ENCODE results near the gene RAP2C. TPM values are rescaled to one million over a fixed set of nuclear protein-coding genes. Genes with fewer than 3 reads are reported as not detected.
A peak's percentile ranks its signal among the peaks of the same experiment; 100 is the strongest.

The RAP2C gene
- 31.6 TPM for polyA plus RNA-seq (2013)

DNA sequence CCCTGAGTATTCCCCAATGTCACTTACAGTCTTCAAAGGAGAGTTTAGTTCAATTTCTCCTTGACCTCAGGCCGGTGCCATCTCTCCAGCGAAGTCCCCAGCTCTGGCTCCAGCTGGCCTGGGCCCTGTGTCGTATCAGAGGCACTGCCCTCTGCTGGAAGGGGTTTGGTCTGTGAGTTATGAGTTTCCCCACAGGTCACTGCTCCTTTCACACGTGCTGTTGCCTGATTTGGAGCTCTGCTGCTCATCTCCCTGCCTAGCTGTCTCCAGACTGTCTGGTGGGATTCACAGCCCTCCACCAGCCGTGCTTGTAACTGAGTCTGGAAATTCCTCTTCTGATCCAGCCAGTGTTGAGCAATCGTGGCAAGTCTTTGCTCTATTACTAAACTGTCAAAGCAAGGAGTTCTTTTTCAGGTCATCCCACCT is at the start of gene RAP2C:
Gene RAP2C (minus strand): TSS at position 105 of the 426 bp plus-strand sequence. CDS start 2,179 bp downstream, outside the sequence.
- Histone ChIP-seq H3K4me3 (ENCODE audit: control insufficient read depth in 1 of 7, extremely low read depth in 1 of 7, insufficient read depth in 4 of 7, low read depth in 2 of 7, low read length in 6 of 7) (peak within 1 kb of the TSS; percentile 31 to 90 (median 72)), H3K27ac (ENCODE audit: insufficient read depth in 1 of 2, low read depth in 1 of 2, low read length in 2 of 2, poor library complexity in 1 of 2, severe bottlenecking in 2 of 2) (peak within 1 kb of the TSS; percentile 82 to 93), H3K36me3 (ENCODE audit: control insufficient read depth in 4 of 4, insufficient read depth in 4 of 4, low read length in 3 of 4) (no peaks in the 10 kb centered on the region), H3K27me3 (replicated peaks in 2 of 5; ENCODE audit: control insufficient read depth in 4 of 5, insufficient read depth in 5 of 5, low read length in 4 of 5) (peaks cover 0 to 4% (median 0%) of the 10 kb centered on the region in 5 experiments), H3K9me3 (ENCODE audit: control extremely low read depth in 1 of 5, control insufficient read depth in 4 of 5, insufficient read depth in 2 of 5, low read depth in 1 of 5, low read length in 4 of 5) (no peaks in the 10 kb centered on the region), H3K4me1 (ENCODE audit: control extremely low read depth in 1 of 4, control insufficient read depth in 4 of 4, insufficient read depth in 4 of 4, low read length in 3 of 4) (peaks cover 3 to 26% (median 18%) of the 10 kb centered on the region in 4 experiments)
- ChIA-PET POLR2A (no interaction called here), CTCF (interaction anchor here (0.7 to 3.7 kb wide), 14 partner anchors 11 to 405 kb away, joined by 3 to 38 read pairs (median 6); no protein-coding TSS in a partner anchor)
- DNase-seq = peak; percentile 63 to 74 (median 71)
- WGBS (ENCODE audit: insufficient coverage) = 12% methylated on average over 5 of the region's 6 CpGs

DNA sequence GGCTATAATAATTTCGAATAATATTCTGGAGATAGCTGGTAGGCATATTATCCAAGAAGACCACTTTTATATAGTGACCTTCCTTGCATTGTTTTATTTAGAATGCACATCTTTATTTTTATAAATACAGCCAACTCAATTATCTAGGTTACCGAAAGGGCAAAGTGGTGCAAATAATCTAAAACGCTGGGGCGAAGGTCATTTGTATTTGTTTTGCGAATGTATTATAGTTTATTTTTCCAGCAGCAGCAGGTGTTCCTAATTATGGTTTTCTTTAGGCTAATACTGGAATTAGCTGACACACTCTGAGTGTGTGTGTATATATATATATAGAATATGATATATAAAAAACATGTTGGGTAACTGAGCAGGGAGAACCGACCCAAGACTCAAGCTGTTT is 48.1 kb upstream of the RAP2C start:
- POLR2A ChIA-PET = interaction anchor here (0.6 kb wide), 1 partner anchor 37 kb away, joined by 4 read pairs; no protein-coding TSS in a partner anchor
- H3K36me3 ChIP-seq (ENCODE audit: control insufficient read depth in 4 of 4, insufficient read depth in 4 of 4, low read length in 3 of 4) = no peaks in the 10 kb centered on the region
- H3K4me1 ChIP-seq (ENCODE audit: control extremely low read depth in 1 of 4, control insufficient read depth in 4 of 4, insufficient read depth in 4 of 4, low read length in 3 of 4) = no peaks in the 10 kb centered on the region
- H3K27me3 ChIP-seq (replicated peaks in 2 of 5; ENCODE audit: control insufficient read depth in 4 of 5, insufficient read depth in 5 of 5, low read length in 4 of 5) = no peaks in the 10 kb centered on the region
- CTCF ChIA-PET = no interaction called here
- no peak overlapping the region for H3K4me3 ChIP-seq (ENCODE audit: control insufficient read depth in 1 of 7, extremely low read depth in 1 of 7, insufficient read depth in 4 of 7, low read depth in 2 of 7, low read length in 6 of 7)
- peaks cover 0 to 1% (median 0%) of the 10 kb centered on the region in 5 experiments for H3K9me3 ChIP-seq (ENCODE audit: control extremely low read depth in 1 of 5, control insufficient read depth in 4 of 5, insufficient read depth in 2 of 5, low read depth in 1 of 5, low read length in 4 of 5)
- DNase-seq = no peak
- H3K27ac ChIP-seq (ENCODE audit: insufficient read depth in 1 of 2, low read depth in 1 of 2, low read length in 2 of 2, poor library complexity in 1 of 2, severe bottlenecking in 2 of 2) = no peak overlapping the region
- WGBS (ENCODE audit: insufficient coverage) = no CpG with 5 or more reads among the region's 6 CpGs

DNA sequence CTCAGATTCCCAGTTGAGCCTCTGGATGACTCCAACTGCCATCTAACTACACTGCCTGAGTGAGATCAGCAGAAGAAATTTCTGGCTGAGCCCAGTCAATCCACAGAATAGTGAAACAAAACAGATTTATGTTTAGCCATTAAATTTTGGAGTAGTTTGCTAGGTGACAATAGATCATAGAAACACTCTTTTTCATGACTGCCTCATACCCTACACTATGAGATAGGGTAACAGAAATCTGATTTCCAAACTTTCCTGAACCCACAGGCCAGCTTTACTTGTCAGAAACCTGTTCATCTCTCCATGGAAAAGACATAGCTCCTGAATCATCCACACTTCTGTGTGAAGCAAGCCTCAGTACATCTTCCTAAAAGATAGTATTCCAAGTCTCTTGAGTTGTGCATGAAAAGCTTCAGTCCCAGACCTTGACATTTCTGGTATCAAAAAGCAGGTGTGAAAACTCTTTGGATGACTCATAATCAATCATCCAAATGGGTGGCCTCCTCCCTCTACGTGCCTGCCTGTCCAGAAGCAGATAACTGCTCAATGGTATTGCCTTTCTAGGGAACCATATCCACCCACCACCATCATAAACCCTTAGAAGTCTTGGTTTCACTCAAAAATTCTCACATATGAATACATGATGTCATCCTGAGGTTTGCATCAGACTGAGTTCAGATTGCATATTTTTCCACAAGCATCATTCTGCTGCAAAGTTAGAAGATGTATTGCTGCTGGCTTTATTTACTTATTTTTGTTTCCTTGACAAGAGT is 47.5 kb upstream of the RAP2C start:
- CTCF ChIA-PET = no interaction called here
- WGBS (ENCODE audit: insufficient coverage) = 50% methylated on average over 1 of the region's 1 CpG
- Histone ChIP-seq H3K9me3 (ENCODE audit: control extremely low read depth in 1 of 5, control insufficient read depth in 4 of 5, insufficient read depth in 2 of 5, low read depth in 1 of 5, low read length in 4 of 5) (peaks cover 0 to 1% (median 0%) of the 10 kb centered on the region in 5 experiments), H3K4me3 (ENCODE audit: control insufficient read depth in 1 of 7, extremely low read depth in 1 of 7, insufficient read depth in 4 of 7, low read depth in 2 of 7, low read length in 6 of 7) (no peak overlapping the region), H3K27me3 (replicated peaks in 2 of 5; ENCODE audit: control insufficient read depth in 4 of 5, insufficient read depth in 5 of 5, low read length in 4 of 5) (no peaks in the 10 kb centered on the region), H3K4me1 (ENCODE audit: control extremely low read depth in 1 of 4, control insufficient read depth in 4 of 4, insufficient read depth in 4 of 4, low read length in 3 of 4) (no peaks in the 10 kb centered on the region), H3K27ac (ENCODE audit: insufficient read depth in 1 of 2, low read depth in 1 of 2, low read length in 2 of 2, poor library complexity in 1 of 2, severe bottlenecking in 2 of 2) (no peak overlapping the region), H3K36me3 (ENCODE audit: control insufficient read depth in 4 of 4, insufficient read depth in 4 of 4, low read length in 3 of 4) (no peaks in the 10 kb centered on the region)
- POLR2A ChIA-PET = interaction anchor here (0.6 kb wide), 1 partner anchor 36 kb away, joined by 4 read pairs; no protein-coding TSS in a partner anchor
- DNase-seq = no peak

DNA sequence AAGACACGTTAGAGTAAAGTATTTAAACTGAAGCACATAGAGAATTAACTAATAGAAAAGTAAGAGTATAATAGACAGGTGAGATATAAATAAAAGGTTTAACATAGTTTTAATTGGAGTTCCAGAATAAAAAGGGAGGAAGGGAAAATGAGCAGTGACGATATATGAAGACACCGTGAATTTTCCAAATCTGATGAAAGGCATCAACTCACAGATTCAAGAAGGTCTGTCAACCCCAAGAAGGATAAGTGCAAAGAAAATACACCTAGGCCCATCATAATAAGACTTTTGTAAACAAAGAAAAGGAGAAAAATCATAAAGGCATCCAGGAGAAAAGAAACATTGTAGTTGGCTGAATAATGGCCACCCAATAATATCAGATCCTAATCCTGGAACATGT is 43.9 kb upstream of the RAP2C start:
- CTCF ChIA-PET = no interaction called here
- POLR2A ChIA-PET = no interaction called here
- Histone ChIP-seq H3K9me3 (ENCODE audit: control extremely low read depth in 1 of 5, control insufficient read depth in 4 of 5, insufficient read depth in 2 of 5, low read depth in 1 of 5, low read length in 4 of 5) (peaks cover 0 to 1% (median 0%) of the 10 kb centered on the region in 5 experiments), H3K27me3 (replicated peaks in 2 of 5; ENCODE audit: control insufficient read depth in 4 of 5, insufficient read depth in 5 of 5, low read length in 4 of 5) (no peaks in the 10 kb centered on the region), H3K27ac (ENCODE audit: insufficient read depth in 1 of 2, low read depth in 1 of 2, low read length in 2 of 2, poor library complexity in 1 of 2, severe bottlenecking in 2 of 2) (no peak overlapping the region), H3K4me1 (ENCODE audit: control extremely low read depth in 1 of 4, control insufficient read depth in 4 of 4, insufficient read depth in 4 of 4, low read length in 3 of 4) (no peaks in the 10 kb centered on the region), H3K4me3 (ENCODE audit: control insufficient read depth in 1 of 7, extremely low read depth in 1 of 7, insufficient read depth in 4 of 7, low read depth in 2 of 7, low read length in 6 of 7) (no peak overlapping the region), H3K36me3 (ENCODE audit: control insufficient read depth in 4 of 4, insufficient read depth in 4 of 4, low read length in 3 of 4) (no peaks in the 10 kb centered on the region)
- 71% methylated on average over 2 of the region's 3 CpGs for WGBS (ENCODE audit: insufficient coverage)
- no peak for DNase-seq

DNA sequence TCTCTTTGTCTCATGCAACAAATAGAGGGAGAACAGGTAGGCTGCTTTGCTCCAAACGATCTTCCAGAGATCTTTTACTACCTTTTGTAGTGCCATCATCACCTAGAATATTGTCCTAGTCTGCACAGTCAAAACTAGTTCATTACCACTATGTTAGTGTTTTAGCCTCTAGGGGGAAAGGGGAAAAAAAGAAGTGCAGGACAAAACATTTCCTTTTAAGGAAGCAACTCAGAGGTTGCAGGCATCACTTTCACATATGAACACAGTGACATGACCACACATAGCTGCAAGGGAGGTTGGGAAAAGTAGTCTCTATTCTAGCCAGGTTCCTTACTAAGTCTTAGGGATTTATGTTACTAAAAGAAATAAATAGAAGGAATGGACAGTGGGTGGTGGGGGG is 39.3 kb upstream of the RAP2C start:
- no peaks in the 10 kb centered on the region for H3K4me1 ChIP-seq (ENCODE audit: control extremely low read depth in 1 of 4, control insufficient read depth in 4 of 4, insufficient read depth in 4 of 4, low read length in 3 of 4)
- peaks cover 0 to 1% (median 0%) of the 10 kb centered on the region in 5 experiments for H3K9me3 ChIP-seq (ENCODE audit: control extremely low read depth in 1 of 5, control insufficient read depth in 4 of 5, insufficient read depth in 2 of 5, low read depth in 1 of 5, low read length in 4 of 5)
- CTCF ChIA-PET = no interaction called here
- peak in 1 of 3 donors; percentile 6 for DNase-seq
- H3K36me3 ChIP-seq (ENCODE audit: control insufficient read depth in 4 of 4, insufficient read depth in 4 of 4, low read length in 3 of 4) = no peaks in the 10 kb centered on the region
- H3K4me3 ChIP-seq (ENCODE audit: control insufficient read depth in 1 of 7, extremely low read depth in 1 of 7, insufficient read depth in 4 of 7, low read depth in 2 of 7, low read length in 6 of 7) = no peak overlapping the region
- POLR2A ChIA-PET = no interaction called here
- H3K27ac ChIP-seq (ENCODE audit: insufficient read depth in 1 of 2, low read depth in 1 of 2, low read length in 2 of 2, poor library complexity in 1 of 2, severe bottlenecking in 2 of 2) = no peak overlapping the region
- no peaks in the 10 kb centered on the region for H3K27me3 ChIP-seq (replicated peaks in 2 of 5; ENCODE audit: control insufficient read depth in 4 of 5, insufficient read depth in 5 of 5, low read length in 4 of 5)
- 60% methylated on average over 1 of the region's 1 CpG for WGBS (ENCODE audit: insufficient coverage)

DNA sequence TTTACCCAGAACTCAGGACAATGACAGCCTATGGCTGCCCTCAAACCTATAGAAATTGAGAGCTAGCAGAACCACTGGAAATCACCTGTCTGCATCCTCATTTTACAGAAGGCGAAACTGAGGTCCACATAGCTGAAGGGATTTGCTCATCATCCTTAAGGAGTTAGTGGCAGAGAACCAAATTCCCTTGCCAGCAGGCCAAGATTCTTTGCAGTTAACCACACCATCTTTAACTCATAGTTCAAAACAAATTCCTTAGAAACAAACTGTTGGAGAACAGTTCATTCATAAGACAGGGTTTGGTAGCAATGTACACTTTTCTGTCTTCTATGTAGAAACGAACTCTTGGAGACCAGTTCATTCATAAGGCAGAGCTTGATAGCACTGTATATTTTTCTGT is 37.9 kb upstream of the RAP2C start:
- no peaks in the 10 kb centered on the region for H3K36me3 ChIP-seq (ENCODE audit: control insufficient read depth in 4 of 4, insufficient read depth in 4 of 4, low read length in 3 of 4)

DNA sequence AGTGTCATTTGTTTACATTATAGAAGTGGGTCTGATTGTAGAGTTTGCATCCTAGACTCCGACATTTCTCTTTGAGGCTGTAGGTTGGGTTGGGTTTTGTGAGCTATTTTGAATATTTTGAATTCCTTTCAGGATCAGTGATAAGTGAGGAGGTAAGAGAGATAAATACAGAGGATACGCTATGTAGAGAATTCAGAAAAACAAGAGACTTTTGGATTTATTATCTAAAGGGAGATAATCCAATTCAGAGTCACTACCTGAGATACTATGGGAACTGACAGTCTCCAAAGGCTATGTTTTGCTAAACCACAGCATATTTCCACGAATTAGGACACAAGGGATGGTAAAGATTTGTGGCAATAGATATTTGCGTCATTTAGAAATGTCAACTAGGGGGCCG is 16.9 kb upstream of the RAP2C start:
- 84% methylated on average over 2 of the region's 5 CpGs for WGBS (ENCODE audit: insufficient coverage)
- no peak for DNase-seq
- CTCF ChIA-PET = no interaction called here

More for the DNA sequence above, 37.9 kb upstream of the RAP2C start:
- ChIA-PET CTCF (no interaction called here), POLR2A (no interaction called here)
- no peak overlapping the region for H3K4me3 ChIP-seq (ENCODE audit: control insufficient read depth in 1 of 7, extremely low read depth in 1 of 7, insufficient read depth in 4 of 7, low read depth in 2 of 7, low read length in 6 of 7)
- no peaks in the 10 kb centered on the region for H3K4me1 ChIP-seq (ENCODE audit: control extremely low read depth in 1 of 4, control insufficient read depth in 4 of 4, insufficient read depth in 4 of 4, low read length in 3 of 4)
- no peak for DNase-seq
- H3K9me3 ChIP-seq (ENCODE audit: control extremely low read depth in 1 of 5, control insufficient read depth in 4 of 5, insufficient read depth in 2 of 5, low read depth in 1 of 5, low read length in 4 of 5) = no peaks in the 10 kb centered on the region
- H3K27me3 ChIP-seq (replicated peaks in 2 of 5; ENCODE audit: control insufficient read depth in 4 of 5, insufficient read depth in 5 of 5, low read length in 4 of 5) = no peaks in the 10 kb centered on the region
- no peak overlapping the region for H3K27ac ChIP-seq (ENCODE audit: insufficient read depth in 1 of 2, low read depth in 1 of 2, low read length in 2 of 2, poor library complexity in 1 of 2, severe bottlenecking in 2 of 2)
- 74% methylated on average over 2 of the region's 2 CpGs for WGBS (ENCODE audit: insufficient coverage)

More for the DNA sequence above, 16.9 kb upstream of the RAP2C start:
- no peak overlapping the region for H3K27ac ChIP-seq (ENCODE audit: insufficient read depth in 1 of 2, low read depth in 1 of 2, low read length in 2 of 2, poor library complexity in 1 of 2, severe bottlenecking in 2 of 2)
- no peaks in the 10 kb centered on the region for H3K9me3 ChIP-seq (ENCODE audit: control extremely low read depth in 1 of 5, control insufficient read depth in 4 of 5, insufficient read depth in 2 of 5, low read depth in 1 of 5, low read length in 4 of 5)
- H3K4me1 ChIP-seq (ENCODE audit: control extremely low read depth in 1 of 4, control insufficient read depth in 4 of 4, insufficient read depth in 4 of 4, low read length in 3 of 4) = no peaks in the 10 kb centered on the region
- H3K27me3 ChIP-seq (replicated peaks in 2 of 5; ENCODE audit: control insufficient read depth in 4 of 5, insufficient read depth in 5 of 5, low read length in 4 of 5) = no peaks in the 10 kb centered on the region
- POLR2A ChIA-PET = no interaction called here
- no peak overlapping the region for H3K4me3 ChIP-seq (ENCODE audit: control insufficient read depth in 1 of 7, extremely low read depth in 1 of 7, insufficient read depth in 4 of 7, low read depth in 2 of 7, low read length in 6 of 7)
- no peaks in the 10 kb centered on the region for H3K36me3 ChIP-seq (ENCODE audit: control insufficient read depth in 4 of 4, insufficient read depth in 4 of 4, low read length in 3 of 4)
